GM19467 (cell line): ENCODE data around the gene FRMD1.

Experiments used
- ATAC-seq: cut with Tn5 transposase; IDR thresholded peaks from one replicate; pipeline ENCODE4 v1.9.1; 2021; ENCODE audit warnings: mild to moderate bottlenecking, moderate library complexity; ENCODE audit not compliant: unreplicated experiment

The FRMD1 gene

GRCh38 chr6:168113226-168113625 lies 34.2 kb upstream of the FRMD1 start:
- no peak for ATAC-seq

- ATAC-seq: no peak
Measured at GRCh38 chr6:168111911-168112310, 32.9 kb upstream of the FRMD1 start.

- no peak for ATAC-seq
Measured at GRCh38 chr6:168110437-168110836, 31.4 kb upstream of the FRMD1 start.

- ATAC-seq: no peak
Measured at GRCh38 chr6:168109171-168109570, 30.2 kb upstream of the FRMD1 start.

GRCh38 chr6:168107191-168107983 lies 28.4 kb upstream of the FRMD1 start:
- ATAC-seq: no peak

- no peak for ATAC-seq
Measured at GRCh38 chr6:168106633-168107005, 27.6 kb upstream of the FRMD1 start.

GRCh38 chr6:168105813-168106632 lies 27.0 kb upstream of the FRMD1 start:
- ATAC-seq: no peak

GRCh38 chr6:168104636-168105035 lies 25.6 kb upstream of the FRMD1 start:
- ATAC-seq: no peak

GRCh38 chr6:168103050-168103830 lies 24.2 kb upstream of the FRMD1 start:
- ATAC-seq: no peak

GRCh38 chr6:168102315-168102985 lies 23.4 kb upstream of the FRMD1 start:
- ATAC-seq: no peak

- ATAC-seq: no peak
Measured at GRCh38 chr6:168101590-168102314, 22.7 kb upstream of the FRMD1 start.

GRCh38 chr6:168100803-168101589 lies 22.0 kb upstream of the FRMD1 start:
- no peak for ATAC-seq

GRCh38 chr6:168100011-168100802 lies 21.2 kb upstream of the FRMD1 start:
- ATAC-seq: no peak

GRCh38 chr6:168099201-168100010 lies 20.4 kb upstream of the FRMD1 start:
- no peak for ATAC-seq

GRCh38 chr6:168098431-168098861 lies 19.4 kb upstream of the FRMD1 start:
- ATAC-seq: no peak

- ATAC-seq: no peak
Measured at GRCh38 chr6:168097621-168098430, 18.8 kb upstream of the FRMD1 start.

GRCh38 chr6:168097221-168097620 lies 18.2 kb upstream of the FRMD1 start:
- ATAC-seq: no peak
